ENCODE results near the gene GGT6. TPM values are rescaled to one million over a fixed set of nuclear protein-coding genes. Genes with fewer than 3 reads are reported as not detected.
"Not testable (repeated sequence)": the region's sequence is repeated elsewhere in the genome, so short reads cannot be mapped to it uniquely, and the experiment has no call there.

GGT6 gene
- total RNA-seq, result not detected in 2 replicates

GRCh38 chr17:4560421-4560820 is at the start of gene GGT6:
Gene GGT6, minus strand, starts transcription at chr17:4560577. Its CDS starts 56 bp downstream, at chr17:4560521.
- intact Hi-C loops (cut with micrococcal nuclease), result loop anchor here (10.0 kb wide), 1 partner anchor 596 kb away; the partner anchor contains the start of gene ATP2A3

- intact Hi-C loops (cut with micrococcal nuclease), result no loop called here
Measured at GRCh38 chr17:4610162-4610561, 49.8 kb upstream of the GGT6 start.

- intact Hi-C loops (cut with micrococcal nuclease), result no loop called here
Measured at GRCh38 chr17:4609761-4610160, 49.4 kb upstream of the GGT6 start.

GRCh38 chr17:4607773-4608187 is 47.4 kb upstream of the GGT6 start:
- intact Hi-C loops (cut with micrococcal nuclease), result no loop called here

GRCh38 chr17:4607261-4607741 is 46.9 kb upstream of the GGT6 start:
- intact Hi-C loops (cut with micrococcal nuclease), result no loop called here

- intact Hi-C loops (cut with micrococcal nuclease), result no loop called here
Measured at GRCh38 chr17:4605826-4606225, 45.4 kb upstream of the GGT6 start.

- intact Hi-C loops (cut with micrococcal nuclease), result not testable (repeated sequence)
Measured at GRCh38 chr17:4604736-4605135, 44.4 kb upstream of the GGT6 start.

- intact Hi-C loops (cut with micrococcal nuclease), result no loop called here
Measured at GRCh38 chr17:4604111-4604644, 43.8 kb upstream of the GGT6 start.

- intact Hi-C loops (cut with micrococcal nuclease), result no loop called here
Measured at GRCh38 chr17:4602041-4602440, 41.7 kb upstream of the GGT6 start.

- intact Hi-C loops (cut with micrococcal nuclease), result no loop called here
Measured at GRCh38 chr17:4601326-4601725, 40.9 kb upstream of the GGT6 start.

- intact Hi-C loops (cut with micrococcal nuclease), result no loop called here
Measured at GRCh38 chr17:4600563-4600962, 40.2 kb upstream of the GGT6 start.

- intact Hi-C loops (cut with micrococcal nuclease), result no loop called here
Measured at GRCh38 chr17:4599505-4600281, 39.3 kb upstream of the GGT6 start.

GRCh38 chr17:4598776-4599504 is 38.6 kb upstream of the GGT6 start:
- intact Hi-C loops (cut with micrococcal nuclease), result no loop called here

- intact Hi-C loops (cut with micrococcal nuclease), result no loop called here
Measured at GRCh38 chr17:4597975-4598374, 37.6 kb upstream of the GGT6 start.

GRCh38 chr17:4596636-4597380 is 36.4 kb upstream of the GGT6 start:
- intact Hi-C loops (cut with micrococcal nuclease), result no loop called here

- intact Hi-C loops (cut with micrococcal nuclease), result loop anchor here (1.0 kb wide), 1 partner anchor 293 kb away; no protein-coding TSS in a partner anchor
Measured at GRCh38 chr17:4595685-4596342, 35.4 kb upstream of the GGT6 start.

- intact Hi-C loops (cut with micrococcal nuclease), result loop anchor here (1.0 kb wide), 1 partner anchor 294 kb away; no protein-coding TSS in a partner anchor
Measured at GRCh38 chr17:4594931-4595684, 34.7 kb upstream of the GGT6 start.

GRCh38 chr17:4594406-4594805 is 34.0 kb upstream of the GGT6 start:
- intact Hi-C loops (cut with micrococcal nuclease), result no loop called here

- intact Hi-C loops (cut with micrococcal nuclease), result no loop called here
Measured at GRCh38 chr17:4593021-4593421, 32.6 kb upstream of the GGT6 start.
